ENCODE results near the gene ASB13. TPM values are rescaled to one million over a fixed set of nuclear protein-coding genes. Genes with fewer than 3 reads are reported as not detected.

Gene ASB13
- total and polyA plus RNA-seq, 10 of the 15 experiments (the other 5 are each of a cell fraction or from before 2014, with no cell fraction given) = 0.02 to 0.59 (median 0.10) TPM; not detected in 2

- TF ChIP-seq E2F8 (IDR thresholded peaks at IDR 0.05; ENCODE audit: low read depth, partially characterized antibody) (no peak), SUPT20H (IDR thresholded peaks at IDR 0.05; ENCODE audit: borderline replicate concordance, control insufficient read depth, low read depth, low read length) (no peak), TCF7 (IDR thresholded peaks at IDR 0.05; ENCODE audit: borderline replicate concordance) (no peak), NR2C2 (IDR thresholded peaks at IDR 0.05; ENCODE audit: borderline replicate concordance, control insufficient read depth, insufficient read length, low read depth) (no peak), E2F4 (IDR thresholded peaks at IDR 0.05; ENCODE audit: low read depth, low read length) (no peak), IRF3 (IDR thresholded peaks at IDR 0.05) (no peak), RAD21 (IDR thresholded peaks at IDR 0.05; ENCODE audit: insufficient read depth, low read depth, low read length) (no peak), ZNF592 (IDR thresholded peaks at IDR 0.05) (no peak)
Observed at GRCh38 chr10:5668429-5668828, 2.0 kb upstream of the ASB13 start (continued).
